Fibroblast of skin of left biceps (primary cell): ENCODE data around the gene ZFP42.
"Not testable (repeated sequence)": the region's sequence is repeated elsewhere in the genome, so short reads cannot be mapped to it uniquely, and the experiment has no call there.

Experiments
- DNase-seq, 2 experiments: peaks; one replicate each; pipeline ENCODE4 v3.0.0-alpha.2; 2013; ENCODE audit warnings: low read depth in 2 of 2

ZFP42 gene

GRCh38 chr4:188021548-188022249, 26.1 kb downstream of the ZFP42 start:
- no peak for DNase-seq

- no peak for DNase-seq
Observed at GRCh38 chr4:188023682-188024081, 28.1 kb downstream of the ZFP42 start.

- no peak for DNase-seq
Observed at GRCh38 chr4:188025476-188025875, 29.9 kb downstream of the ZFP42 start.

DNA sequence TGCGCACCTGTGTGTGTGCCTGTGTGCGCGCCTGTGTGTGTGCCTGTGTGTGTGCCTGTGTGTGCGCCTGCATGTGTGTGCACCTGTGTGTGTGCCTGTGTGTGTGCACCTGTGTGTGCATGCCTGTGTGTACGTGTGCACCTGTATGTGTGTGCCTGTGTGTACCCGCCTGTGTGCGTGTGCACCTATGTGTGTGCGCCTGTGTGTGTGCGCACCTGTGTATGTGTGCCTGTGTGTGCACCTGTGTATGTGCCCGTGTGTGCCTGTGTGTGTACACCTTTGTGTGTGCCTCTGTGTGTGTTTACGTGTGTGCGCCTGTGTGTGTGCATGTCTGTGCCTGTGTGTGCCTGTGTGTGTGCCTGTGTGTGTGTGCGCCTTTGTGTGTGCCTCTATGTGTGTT, 33.5 kb downstream of the ZFP42 start:
- no peak for DNase-seq

GRCh38 chr4:188030401-188030800, 34.8 kb downstream of the ZFP42 start:
- DNase-seq, result no peak

DNA sequence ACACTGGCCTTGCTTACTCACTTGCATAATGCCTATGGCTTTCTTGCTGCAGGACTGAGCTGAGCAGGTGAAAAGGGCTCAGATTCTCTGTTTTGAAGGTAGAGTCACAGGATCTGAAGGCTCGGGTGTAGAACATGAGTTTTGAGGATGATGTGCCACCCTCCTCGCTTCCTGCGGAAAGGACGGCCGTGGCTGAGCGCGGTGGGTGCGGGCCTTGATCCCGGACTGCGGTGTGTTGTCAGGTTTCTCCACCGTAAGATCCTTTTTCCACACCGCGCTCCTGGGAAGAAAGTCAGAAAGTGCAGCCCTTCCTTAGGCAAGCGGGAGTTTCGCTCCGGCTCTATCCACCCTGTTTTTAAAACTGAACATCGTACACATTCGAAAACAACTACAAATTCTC, 36.2 kb downstream of the ZFP42 start:
- no peak for DNase-seq

GRCh38 chr4:188032170-188032569, 36.6 kb downstream of the ZFP42 start:
- no peak for DNase-seq

DNA sequence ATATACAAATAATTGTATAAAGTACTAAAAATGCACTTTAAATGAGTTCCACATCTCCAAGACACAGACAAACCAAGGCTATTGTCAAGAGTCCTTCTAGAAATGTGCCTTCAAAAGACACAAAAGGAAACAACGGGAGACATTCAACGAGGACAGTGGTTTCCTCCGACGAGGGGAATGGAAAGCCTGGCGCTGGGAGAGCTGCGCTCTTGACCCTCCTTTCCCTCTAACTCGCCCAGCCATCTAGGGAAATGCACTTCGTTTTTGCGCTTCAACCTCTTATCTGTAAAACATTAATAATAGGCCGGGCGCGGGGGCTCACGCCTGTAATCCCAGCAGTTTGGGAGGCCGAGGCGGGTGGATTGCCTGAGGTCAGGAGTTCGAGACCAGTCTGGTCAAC, 37.0 kb downstream of the ZFP42 start:
- no peak for DNase-seq

- DNase-seq, result no peak
Observed at GRCh38 chr4:188037003-188037713, 41.6 kb downstream of the ZFP42 start.

DNA sequence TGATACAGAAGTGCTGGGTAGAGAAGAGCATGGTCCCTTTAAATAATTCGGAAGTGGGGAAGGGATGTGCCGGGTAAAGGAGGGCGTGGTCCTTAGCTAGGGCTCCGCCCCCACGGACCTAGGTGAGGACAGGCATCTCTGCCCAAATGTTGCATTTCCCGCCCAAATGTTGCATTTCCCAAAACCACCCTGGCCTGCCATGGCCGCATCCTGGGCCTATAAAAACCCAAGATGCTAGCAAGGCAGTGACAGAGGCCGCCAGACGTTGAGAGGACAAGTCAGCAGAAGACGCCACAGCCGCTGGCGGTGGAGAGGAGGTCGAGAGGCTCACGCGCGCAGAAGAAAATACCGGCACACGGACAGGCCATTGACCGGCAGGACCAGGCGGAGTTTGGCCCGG, 46.1 kb downstream of the ZFP42 start:
- no peak for DNase-seq

DNA sequence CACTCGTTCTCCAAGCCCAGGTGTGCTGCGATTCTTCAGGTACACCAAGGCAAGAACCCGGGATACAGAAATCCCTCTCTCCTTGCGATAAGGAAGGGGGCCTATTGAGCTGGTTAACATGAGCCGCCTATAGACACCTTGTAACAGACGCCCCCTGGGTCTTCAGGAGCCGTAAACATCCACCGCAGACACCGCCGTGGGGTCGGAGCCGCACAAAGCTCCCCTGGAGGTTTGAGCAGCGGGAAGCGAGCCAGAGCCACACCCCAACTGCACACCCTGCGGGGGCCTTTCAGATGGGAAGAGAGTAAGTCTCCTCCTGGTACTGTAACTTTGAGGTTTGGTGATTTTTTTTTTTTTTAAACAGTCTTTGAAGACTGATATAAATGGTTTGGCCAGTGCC, 46.6 kb downstream of the ZFP42 start:
- no peak for DNase-seq

GRCh38 chr4:188043154-188043553, 47.6 kb downstream of the ZFP42 start:
- DNase-seq, result no peak

GRCh38 chr4:188045461-188045860, 49.9 kb downstream of the ZFP42 start:
- not testable (repeated sequence) for DNase-seq

- DNase-seq, result no peak
Observed at GRCh38 chr4:188046657-188047056, 51.1 kb downstream of the ZFP42 start.

GRCh38 chr4:188053302-188053701, 57.7 kb downstream of the ZFP42 start:
- DNase-seq, result no peak
